Adipose tissue (tissue), 3 donors: ENCODE results near the gene OR13C9. TPM values are rescaled to one million over a fixed set of nuclear protein-coding genes. Genes with fewer than 3 reads are reported as not detected.

Source experiments
- H3K27ac ChIP-seq: one replicate; pipeline ENCODE4 v1.5.1; 2013; ENCODE audit warnings: low read depth, low read length
- WGBS, 3 donors: extraction: QIAGEN DNeasy Blood & Tissue Kit; methylation state at CpG; one replicate each; pipeline ENCODE4 v1.1.7; 2013; 5-methylcytosine and 5-hydroxymethylcytosine counted together
- polyA plus RNA-seq, 3 donors: library from polyadenylated mRNA; stranded (reverse); fragments of 200-250 nt; gene quantifications; one replicate each; pipeline ENCODE4 v1.2.3, GENCODE V29; 2013
- donor health status: healthy with polysubstance abuse.
- donor health status: Bipolar disorder and iron deficiency.
- donor health status: healthy.

OR13C9 gene
- polyA plus RNA-seq, 3 donors = not detected

- WGBS, 3 donors = 86 to 89% (median 88%) methylated on average over 4 of the region's 4 CpGs
- no peak within 1 kb of the TSS for H3K27ac ChIP-seq
Measured at GRCh38 chr9:104568868-104569267, 49.1 kb downstream of the OR13C9 start, which contains the start of gene OR13C8. Gene OR13C8 (plus strand): TSS chr9:104569168. CDS start chr9:104569168, 0 bp downstream.

Other genes with a start within 250 kb of the OR13C9 start
- gene OR13F1, start 113.9 kb downstream of the OR13C9 start, polyA plus RNA-seq = not detected
- not detected for gene OR13C4, start 91.0 kb downstream of the OR13C9 start, polyA plus RNA-seq
- not detected for gene OR13C3, start 81.3 kb downstream of the OR13C9 start, polyA plus RNA-seq
- not detected for gene OR13C8, start 49.0 kb downstream of the OR13C9 start, polyA plus RNA-seq
- gene OR13C5, start 18.8 kb downstream of the OR13C9 start, polyA plus RNA-seq = not detected
- not detected for gene OR13C2, start 12.6 kb downstream of the OR13C9 start, polyA plus RNA-seq
- gene OR13D1, start 76.3 kb upstream of the OR13C9 start, polyA plus RNA-seq = not detected
- gene NIPSNAP3A, start 129.5 kb upstream of the OR13C9 start, polyA plus RNA-seq = 10 to 100 TPM; 11.1 to 35.4 (median 27.2) TPM
- 10 to 100 TPM in 1 of 3 donors, 1 to 10 TPM in 2; 2.2 to 12.8 (median 5.1) TPM for gene NIPSNAP3B, start 145.9 kb upstream of the OR13C9 start, polyA plus RNA-seq